K562 (cell line): ENCODE data around the gene NELFE.

ENCODE experiments used
- E2F1 ChIP-seq: sonication (generic); formaldehyde crosslinking; IDR thresholded peaks from 2 replicates; pipeline ENCODE4 v1.8.1; 2023; ENCODE audit warnings: mild to moderate bottlenecking, missing genetic modification reagents, moderate library complexity
- ETV6 ChIP-seq, 3 experiments: fragments of 150-350 bp in 1 of 3; sonication (generic) in 1 of 3; formaldehyde crosslinking in 1 of 3; IDR thresholded peaks; 2 replicates each; pipeline versions ENCODE4 v1.6.1 to v1.8.0; 2014 to 2022; ENCODE audit warnings: borderline replicate concordance in 2 of 3, low read depth in 2 of 3, antibody characterized with exemption in 1 of 3, low read length in 1 of 3, mild to moderate bottlenecking in 1 of 3, missing genetic modification reagents in 1 of 3
- EZH2 ChIP-seq: IDR thresholded peaks from 2 replicates; pipeline ENCODE4 v1.6.1; 2012; ENCODE audit warnings: low read depth, mild to moderate bottlenecking, inconsistent platforms, low read length, borderline replicate concordance
- HCFC1 ChIP-seq: IDR thresholded peaks from 2 replicates; pipeline ENCODE4 v1.6.1; 2012; ENCODE audit warnings: low read depth, low read length, improper control_type of control experiment
- ZBTB34 ChIP-seq: fragments of 250-450 bp; sonication (Bioruptor Pico); IDR thresholded peaks from 2 replicates; pipeline ENCODE4 v1.8.0; 2021; ENCODE audit warnings: mild to moderate bottlenecking, moderate library complexity
- TF ChIP-seq, protein P1 (sequence below): fragments of 450-650 bp; IDR thresholded peaks from 2 replicates; pipeline ENCODE4 v1.6.1; 2016; ENCODE audit warnings: mild to moderate bottlenecking, moderate library complexity

DNA sequence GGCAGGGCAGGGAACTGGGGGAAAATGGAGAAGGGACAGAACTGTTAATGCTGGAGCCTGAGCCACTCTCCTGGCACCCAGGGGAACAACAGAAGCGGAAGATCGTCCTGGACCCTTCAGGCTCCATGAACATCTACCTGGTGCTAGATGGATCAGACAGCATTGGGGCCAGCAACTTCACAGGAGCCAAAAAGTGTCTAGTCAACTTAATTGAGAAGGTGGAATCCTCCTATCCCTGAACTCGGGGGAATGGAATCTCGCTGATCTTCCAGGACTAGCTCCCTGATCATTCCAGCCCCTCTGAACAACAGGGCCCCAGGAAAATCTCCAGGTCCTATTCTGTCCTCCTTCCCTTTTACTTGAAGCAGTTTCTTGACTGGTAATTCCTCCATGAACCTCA, 10.9 kb downstream of the NELFE start:
- no peak for TF ChIP-seq HCFC1
- no peak for TF ChIP-seq ETV6 (IDR thresholded peaks at IDR 0.05; ENCODE audit: borderline replicate concordance in 1 of 2, low read depth in 2 of 2, low read length in 1 of 2)
- TF ChIP-seq ETV6 (CRISPR knock-in tag; IDR thresholded peaks at IDR 0.05; ENCODE audit: borderline replicate concordance): no peak
- no peak for TF ChIP-seq EZH2
- TF ChIP-seq, protein P1, sequence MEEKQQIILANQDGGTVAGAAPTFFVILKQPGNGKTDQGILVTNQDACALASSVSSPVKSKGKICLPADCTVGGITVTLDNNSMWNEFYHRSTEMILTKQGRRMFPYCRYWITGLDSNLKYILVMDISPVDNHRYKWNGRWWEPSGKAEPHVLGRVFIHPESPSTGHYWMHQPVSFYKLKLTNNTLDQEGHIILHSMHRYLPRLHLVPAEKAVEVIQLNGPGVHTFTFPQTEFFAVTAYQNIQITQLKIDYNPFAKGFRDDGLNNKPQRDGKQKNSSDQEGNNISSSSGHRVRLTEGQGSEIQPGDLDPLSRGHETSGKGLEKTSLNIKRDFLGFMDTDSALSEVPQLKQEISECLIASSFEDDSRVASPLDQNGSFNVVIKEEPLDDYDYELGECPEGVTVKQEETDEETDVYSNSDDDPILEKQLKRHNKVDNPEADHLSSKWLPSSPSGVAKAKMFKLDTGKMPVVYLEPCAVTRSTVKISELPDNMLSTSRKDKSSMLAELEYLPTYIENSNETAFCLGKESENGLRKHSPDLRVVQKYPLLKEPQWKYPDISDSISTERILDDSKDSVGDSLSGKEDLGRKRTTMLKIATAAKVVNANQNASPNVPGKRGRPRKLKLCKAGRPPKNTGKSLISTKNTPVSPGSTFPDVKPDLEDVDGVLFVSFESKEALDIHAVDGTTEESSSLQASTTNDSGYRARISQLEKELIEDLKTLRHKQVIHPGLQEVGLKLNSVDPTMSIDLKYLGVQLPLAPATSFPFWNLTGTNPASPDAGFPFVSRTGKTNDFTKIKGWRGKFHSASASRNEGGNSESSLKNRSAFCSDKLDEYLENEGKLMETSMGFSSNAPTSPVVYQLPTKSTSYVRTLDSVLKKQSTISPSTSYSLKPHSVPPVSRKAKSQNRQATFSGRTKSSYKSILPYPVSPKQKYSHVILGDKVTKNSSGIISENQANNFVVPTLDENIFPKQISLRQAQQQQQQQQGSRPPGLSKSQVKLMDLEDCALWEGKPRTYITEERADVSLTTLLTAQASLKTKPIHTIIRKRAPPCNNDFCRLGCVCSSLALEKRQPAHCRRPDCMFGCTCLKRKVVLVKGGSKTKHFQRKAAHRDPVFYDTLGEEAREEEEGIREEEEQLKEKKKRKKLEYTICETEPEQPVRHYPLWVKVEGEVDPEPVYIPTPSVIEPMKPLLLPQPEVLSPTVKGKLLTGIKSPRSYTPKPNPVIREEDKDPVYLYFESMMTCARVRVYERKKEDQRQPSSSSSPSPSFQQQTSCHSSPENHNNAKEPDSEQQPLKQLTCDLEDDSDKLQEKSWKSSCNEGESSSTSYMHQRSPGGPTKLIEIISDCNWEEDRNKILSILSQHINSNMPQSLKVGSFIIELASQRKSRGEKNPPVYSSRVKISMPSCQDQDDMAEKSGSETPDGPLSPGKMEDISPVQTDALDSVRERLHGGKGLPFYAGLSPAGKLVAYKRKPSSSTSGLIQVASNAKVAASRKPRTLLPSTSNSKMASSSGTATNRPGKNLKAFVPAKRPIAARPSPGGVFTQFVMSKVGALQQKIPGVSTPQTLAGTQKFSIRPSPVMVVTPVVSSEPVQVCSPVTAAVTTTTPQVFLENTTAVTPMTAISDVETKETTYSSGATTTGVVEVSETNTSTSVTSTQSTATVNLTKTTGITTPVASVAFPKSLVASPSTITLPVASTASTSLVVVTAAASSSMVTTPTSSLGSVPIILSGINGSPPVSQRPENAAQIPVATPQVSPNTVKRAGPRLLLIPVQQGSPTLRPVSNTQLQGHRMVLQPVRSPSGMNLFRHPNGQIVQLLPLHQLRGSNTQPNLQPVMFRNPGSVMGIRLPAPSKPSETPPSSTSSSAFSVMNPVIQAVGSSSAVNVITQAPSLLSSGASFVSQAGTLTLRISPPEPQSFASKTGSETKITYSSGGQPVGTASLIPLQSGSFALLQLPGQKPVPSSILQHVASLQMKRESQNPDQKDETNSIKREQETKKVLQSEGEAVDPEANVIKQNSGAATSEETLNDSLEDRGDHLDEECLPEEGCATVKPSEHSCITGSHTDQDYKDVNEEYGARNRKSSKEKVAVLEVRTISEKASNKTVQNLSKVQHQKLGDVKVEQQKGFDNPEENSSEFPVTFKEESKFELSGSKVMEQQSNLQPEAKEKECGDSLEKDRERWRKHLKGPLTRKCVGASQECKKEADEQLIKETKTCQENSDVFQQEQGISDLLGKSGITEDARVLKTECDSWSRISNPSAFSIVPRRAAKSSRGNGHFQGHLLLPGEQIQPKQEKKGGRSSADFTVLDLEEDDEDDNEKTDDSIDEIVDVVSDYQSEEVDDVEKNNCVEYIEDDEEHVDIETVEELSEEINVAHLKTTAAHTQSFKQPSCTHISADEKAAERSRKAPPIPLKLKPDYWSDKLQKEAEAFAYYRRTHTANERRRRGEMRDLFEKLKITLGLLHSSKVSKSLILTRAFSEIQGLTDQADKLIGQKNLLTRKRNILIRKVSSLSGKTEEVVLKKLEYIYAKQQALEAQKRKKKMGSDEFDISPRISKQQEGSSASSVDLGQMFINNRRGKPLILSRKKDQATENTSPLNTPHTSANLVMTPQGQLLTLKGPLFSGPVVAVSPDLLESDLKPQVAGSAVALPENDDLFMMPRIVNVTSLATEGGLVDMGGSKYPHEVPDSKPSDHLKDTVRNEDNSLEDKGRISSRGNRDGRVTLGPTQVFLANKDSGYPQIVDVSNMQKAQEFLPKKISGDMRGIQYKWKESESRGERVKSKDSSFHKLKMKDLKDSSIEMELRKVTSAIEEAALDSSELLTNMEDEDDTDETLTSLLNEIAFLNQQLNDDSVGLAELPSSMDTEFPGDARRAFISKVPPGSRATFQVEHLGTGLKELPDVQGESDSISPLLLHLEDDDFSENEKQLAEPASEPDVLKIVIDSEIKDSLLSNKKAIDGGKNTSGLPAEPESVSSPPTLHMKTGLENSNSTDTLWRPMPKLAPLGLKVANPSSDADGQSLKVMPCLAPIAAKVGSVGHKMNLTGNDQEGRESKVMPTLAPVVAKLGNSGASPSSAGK: no peak
- TF ChIP-seq E2F1: no peak
- TF ChIP-seq ZBTB34 (CRISPR knock-in tag): no peak
